ENCODE measurements around the gene CHRD. TPM values are rescaled to one million over a fixed set of nuclear protein-coding genes. Genes with fewer than 3 reads are reported as not detected.

The CHRD gene
- total RNA-seq, 1 experiment from 2014 or later: 2.7 TPM

GRCh38 chr3:184368586-184369183 lies 11.2 kb upstream of the CHRD start:
- CTCF ChIA-PET: interaction anchor here (1.1 to 1.6 kb wide), 3 partner anchors 23 to 173 kb away, joined by 3 to 5 read pairs (median 5); no protein-coding TSS in a partner anchor
- Mint-ChIP-seq H3K4me3 (no peak overlapping the region), H3K27me3 (ENCODE audit: low read depth) (no peaks in the 10 kb centered on the region), H3K9me3 (no peaks in the 10 kb centered on the region), H3K4me1 (peaks cover 45% of the 10 kb centered on the region), H3K36me3 (peaks cover 50% of the 10 kb centered on the region), H3K27ac (no peak overlapping the region)
- no peak for TF ChIP-seq MYBL2 (CRISPR knock-in tag; IDR thresholded peaks at IDR 0.05)
- TF ChIP-seq, protein P1, sequence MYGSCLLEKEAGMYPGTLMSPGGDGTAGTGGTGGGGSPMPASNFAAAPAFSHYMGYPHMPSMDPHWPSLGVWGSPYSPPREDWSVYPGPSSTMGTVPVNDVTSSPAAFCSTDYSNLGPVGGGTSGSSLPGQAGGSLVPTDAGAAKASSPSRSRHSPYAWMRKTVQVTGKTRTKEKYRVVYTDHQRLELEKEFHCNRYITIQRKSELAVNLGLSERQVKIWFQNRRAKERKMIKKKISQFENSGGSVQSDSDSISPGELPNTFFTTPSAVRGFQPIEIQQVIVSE (CRISPR knock-in tag; IDR thresholded peaks at IDR 0.05; ENCODE audit: borderline replicate concordance): no peak
- TF ChIP-seq TCF7 (CRISPR knock-in tag; IDR thresholded peaks at IDR 0.05; ENCODE audit: low read depth): no peak
- no peak for TF ChIP-seq ATF2 (CRISPR knock-in tag; IDR thresholded peaks at IDR 0.05; ENCODE audit: borderline replicate concordance, low read depth)
- TF ChIP-seq ZNF317 (CRISPR knock-in tag; IDR thresholded peaks at IDR 0.05; ENCODE audit: borderline replicate concordance, low read depth): no peak
- TF ChIP-seq, protein P2, sequence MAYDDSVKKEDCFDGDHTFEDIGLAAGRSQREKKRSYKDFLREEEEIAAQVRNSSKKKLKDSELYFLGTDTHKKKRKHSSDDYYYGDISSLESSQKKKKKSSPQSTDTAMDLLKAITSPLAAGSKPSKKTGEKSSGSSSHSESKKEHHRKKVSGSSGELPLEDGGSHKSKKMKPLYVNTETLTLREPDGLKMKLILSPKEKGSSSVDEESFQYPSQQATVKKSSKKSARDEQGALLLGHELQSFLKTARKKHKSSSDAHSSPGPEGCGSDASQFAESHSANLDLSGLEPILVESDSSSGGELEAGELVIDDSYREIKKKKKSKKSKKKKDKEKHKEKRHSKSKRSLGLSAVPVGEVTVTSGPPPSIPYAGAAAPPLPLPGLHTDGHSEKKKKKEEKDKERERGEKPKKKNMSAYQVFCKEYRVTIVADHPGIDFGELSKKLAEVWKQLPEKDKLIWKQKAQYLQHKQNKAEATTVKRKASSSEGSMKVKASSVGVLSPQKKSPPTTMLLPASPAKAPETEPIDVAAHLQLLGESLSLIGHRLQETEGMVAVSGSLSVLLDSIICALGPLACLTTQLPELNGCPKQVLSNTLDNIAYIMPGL (CRISPR knock-in tag; IDR thresholded peaks at IDR 0.05): no peak
- TF ChIP-seq GTF2I (CRISPR knock-in tag; conservative IDR thresholded peaks at IDR 0.05): no peak
- TF ChIP-seq ZNF263 (CRISPR knock-in tag; IDR thresholded peaks at IDR 0.05; ENCODE audit: low read depth): no peak
- TF ChIP-seq ELF4 (CRISPR knock-in tag; IDR thresholded peaks at IDR 0.05; ENCODE audit: low read depth): no peak
- TF ChIP-seq ATF6 (CRISPR knock-in tag; IDR thresholded peaks at IDR 0.05): no peak
- TF ChIP-seq, protein P3, sequence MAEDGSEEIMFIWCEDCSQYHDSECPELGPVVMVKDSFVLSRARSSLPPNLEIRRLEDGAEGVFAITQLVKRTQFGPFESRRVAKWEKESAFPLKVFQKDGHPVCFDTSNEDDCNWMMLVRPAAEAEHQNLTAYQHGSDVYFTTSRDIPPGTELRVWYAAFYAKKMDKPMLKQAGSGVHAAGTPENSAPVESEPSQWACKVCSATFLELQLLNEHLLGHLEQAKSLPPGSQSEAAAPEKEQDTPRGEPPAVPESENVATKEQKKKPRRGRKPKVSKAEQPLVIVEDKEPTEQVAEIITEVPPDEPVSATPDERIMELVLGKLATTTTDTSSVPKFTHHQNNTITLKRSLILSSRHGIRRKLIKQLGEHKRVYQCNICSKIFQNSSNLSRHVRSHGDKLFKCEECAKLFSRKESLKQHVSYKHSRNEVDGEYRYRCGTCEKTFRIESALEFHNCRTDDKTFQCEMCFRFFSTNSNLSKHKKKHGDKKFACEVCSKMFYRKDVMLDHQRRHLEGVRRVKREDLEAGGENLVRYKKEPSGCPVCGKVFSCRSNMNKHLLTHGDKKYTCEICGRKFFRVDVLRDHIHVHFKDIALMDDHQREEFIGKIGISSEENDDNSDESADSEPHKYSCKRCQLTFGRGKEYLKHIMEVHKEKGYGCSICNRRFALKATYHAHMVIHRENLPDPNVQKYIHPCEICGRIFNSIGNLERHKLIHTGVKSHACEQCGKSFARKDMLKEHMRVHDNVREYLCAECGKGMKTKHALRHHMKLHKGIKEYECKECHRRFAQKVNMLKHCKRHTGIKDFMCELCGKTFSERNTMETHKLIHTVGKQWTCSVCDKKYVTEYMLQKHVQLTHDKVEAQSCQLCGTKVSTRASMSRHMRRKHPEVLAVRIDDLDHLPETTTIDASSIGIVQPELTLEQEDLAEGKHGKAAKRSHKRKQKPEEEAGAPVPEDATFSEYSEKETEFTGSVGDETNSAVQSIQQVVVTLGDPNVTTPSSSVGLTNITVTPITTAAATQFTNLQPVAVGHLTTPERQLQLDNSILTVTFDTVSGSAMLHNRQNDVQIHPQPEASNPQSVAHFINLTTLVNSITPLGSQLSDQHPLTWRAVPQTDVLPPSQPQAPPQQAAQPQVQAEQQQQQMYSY (CRISPR knock-in tag; IDR thresholded peaks at IDR 0.05): no peak
- no peak for TF ChIP-seq ZBTB43 (CRISPR knock-in tag; IDR thresholded peaks at IDR 0.05)
- TF ChIP-seq, protein P4, sequence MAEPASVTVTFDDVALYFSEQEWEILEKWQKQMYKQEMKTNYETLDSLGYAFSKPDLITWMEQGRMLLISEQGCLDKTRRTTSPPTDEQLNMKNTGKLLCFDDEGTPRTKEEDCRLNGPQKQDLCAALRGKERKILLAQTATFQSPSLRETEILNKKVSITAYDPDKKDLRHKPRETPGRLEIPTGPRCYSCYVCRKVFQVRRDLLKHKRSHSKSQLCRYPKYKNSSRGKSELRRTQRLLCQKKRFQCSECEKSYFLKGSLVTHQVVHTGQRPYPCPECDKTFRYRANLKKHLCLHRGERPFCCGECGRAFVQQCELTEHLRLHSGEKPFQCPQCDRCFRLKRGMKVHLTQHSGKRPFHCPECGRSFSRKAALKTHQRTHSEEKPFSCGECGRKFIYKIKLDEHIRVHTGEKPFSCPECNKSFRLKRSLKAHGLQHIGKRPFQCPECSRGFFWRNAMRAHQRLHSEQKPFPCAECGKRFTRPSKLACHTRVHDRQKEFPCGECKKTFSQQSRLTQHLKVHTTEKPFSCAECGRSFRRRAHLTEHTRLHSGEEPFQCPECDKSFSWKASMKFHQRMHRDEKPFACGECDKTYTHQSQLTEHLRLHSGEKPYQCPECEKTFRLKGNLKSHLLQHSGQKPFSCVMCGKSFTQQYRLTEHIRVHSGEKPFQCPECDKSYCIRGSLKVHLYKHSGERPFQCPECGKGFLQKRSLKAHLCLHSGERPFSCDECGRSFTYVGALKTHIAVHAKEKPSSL (CRISPR knock-in tag; conservative IDR thresholded peaks at IDR 0.05): no peak
- no peak for TF ChIP-seq NFATC4 (CRISPR knock-in tag; IDR thresholded peaks at IDR 0.05)
- TF ChIP-seq ZNF138 (CRISPR knock-in tag; conservative IDR thresholded peaks at IDR 0.05): no peak
- TF ChIP-seq ATF3 (CRISPR knock-in tag; conservative IDR thresholded peaks at IDR 0.05): no peak
- no peak for TF ChIP-seq ZNF232 (CRISPR knock-in tag; IDR thresholded peaks at IDR 0.05)
- TF ChIP-seq CREM (CRISPR knock-in tag; IDR thresholded peaks at IDR 0.05): no peak
- no peak for TF ChIP-seq ZBTB21 (CRISPR knock-in tag; IDR thresholded peaks at IDR 0.05; ENCODE audit: borderline replicate concordance)
- POLR2A ChIA-PET: interaction anchor here (0.9 kb wide), 1 partner anchor 173 kb away, joined by 4 read pairs; no protein-coding TSS in a partner anchor
- DNase-seq (ENCODE audit: low spot score) (no peak), ATAC-seq (no peak)
